B cell (primary cell): ENCODE measurements around the gene GATAD2A.

Experiments used
- EZH2 ChIP-seq: IDR thresholded peaks from 2 replicates; pipeline ENCODE4 v1.6.1; 2012; ENCODE audit warnings: borderline replicate concordance, low read depth, mild to moderate bottlenecking, moderate library complexity, low read length; ENCODE audit not compliant: insufficient read depth, poor library complexity, severe bottlenecking
- TF ChIP-seq, protein P1 (sequence below): fragments of 200-600 bp; IDR thresholded peaks from one replicate; pipeline ENCODE4 v1.8.0; 2022; ENCODE audit warnings: antibody characterized with exemption, mild to moderate bottlenecking

DNA sequence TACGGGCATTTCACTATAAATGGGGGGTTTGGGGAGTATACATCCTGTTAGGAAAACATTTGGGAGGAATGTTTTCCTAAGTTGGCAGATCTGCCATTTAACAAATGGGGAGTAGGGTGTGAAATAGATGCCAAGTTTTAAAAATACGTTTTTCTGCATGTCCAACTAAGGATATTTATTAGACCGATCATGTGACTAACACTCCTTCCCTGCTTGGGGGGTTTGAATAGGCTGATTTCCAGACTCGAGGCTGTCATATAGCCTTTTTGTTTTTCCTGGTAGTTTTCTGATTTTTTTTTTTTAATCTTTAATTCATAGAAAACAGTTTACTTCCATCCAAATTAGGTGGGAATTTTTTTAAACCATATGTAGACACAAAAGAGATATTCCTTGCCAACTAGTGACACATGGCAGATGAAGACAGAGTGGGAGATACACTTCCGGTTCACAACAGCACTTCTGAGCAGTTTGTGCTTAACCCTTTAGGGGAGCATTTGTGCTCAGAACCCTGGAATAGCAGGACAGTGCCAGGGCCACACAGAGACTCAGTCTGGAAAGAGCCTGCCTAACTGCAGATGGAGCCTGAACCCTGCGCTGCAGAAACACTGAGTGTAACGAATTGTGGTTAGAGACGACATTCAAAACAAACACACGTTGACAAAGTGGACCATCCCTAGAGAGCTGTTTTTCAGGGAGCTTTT lies 5.6 kb upstream of the GATAD2A start:
- TF ChIP-seq, protein P1, sequence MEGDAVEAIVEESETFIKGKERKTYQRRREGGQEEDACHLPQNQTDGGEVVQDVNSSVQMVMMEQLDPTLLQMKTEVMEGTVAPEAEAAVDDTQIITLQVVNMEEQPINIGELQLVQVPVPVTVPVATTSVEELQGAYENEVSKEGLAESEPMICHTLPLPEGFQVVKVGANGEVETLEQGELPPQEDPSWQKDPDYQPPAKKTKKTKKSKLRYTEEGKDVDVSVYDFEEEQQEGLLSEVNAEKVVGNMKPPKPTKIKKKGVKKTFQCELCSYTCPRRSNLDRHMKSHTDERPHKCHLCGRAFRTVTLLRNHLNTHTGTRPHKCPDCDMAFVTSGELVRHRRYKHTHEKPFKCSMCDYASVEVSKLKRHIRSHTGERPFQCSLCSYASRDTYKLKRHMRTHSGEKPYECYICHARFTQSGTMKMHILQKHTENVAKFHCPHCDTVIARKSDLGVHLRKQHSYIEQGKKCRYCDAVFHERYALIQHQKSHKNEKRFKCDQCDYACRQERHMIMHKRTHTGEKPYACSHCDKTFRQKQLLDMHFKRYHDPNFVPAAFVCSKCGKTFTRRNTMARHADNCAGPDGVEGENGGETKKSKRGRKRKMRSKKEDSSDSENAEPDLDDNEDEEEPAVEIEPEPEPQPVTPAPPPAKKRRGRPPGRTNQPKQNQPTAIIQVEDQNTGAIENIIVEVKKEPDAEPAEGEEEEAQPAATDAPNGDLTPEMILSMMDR: no peak
- no peak for TF ChIP-seq EZH2
